Adrenal gland (tissue), 12 donors: ENCODE results near the gene FAM53B. TPM values are rescaled to one million over a fixed set of nuclear protein-coding genes. Genes with fewer than 3 reads are reported as not detected.
A peak's percentile ranks its signal among the peaks of the same experiment; 100 is the strongest.

Experiments
- DNase-seq, 7 donors: peaks; one replicate each; pipeline ENCODE4 v3.0.0-alpha.2; 2019 to 2020
- H3K27ac ChIP-seq, 5 donors: fragments of 200-600 bp; sonication (generic) in 4 of 5; 1 replicate in 3 of 5; 2 replicates in 2 of 5; pipeline versions ENCODE4 v1.5.1 to v1.8.0; 2016 to 2020; ENCODE audit warnings: mild to moderate bottlenecking in 1 of 5
- H3K27me3 ChIP-seq: fragments of 200-600 bp; 2 replicates; pipeline ENCODE4 v1.8.0; 2021
- H3K36me3 ChIP-seq, 2 donors: fragments of 200-600 bp; replicated peaks in 1 of 2; 1 replicate in 1 of 2; 2 replicates in 1 of 2; pipeline versions ENCODE4 v1.5.1 to v1.8.0; 2018 to 2022
- H3K4me1 ChIP-seq, 2 donors: fragments of 200-600 bp; replicated peaks in 1 of 2; 1 replicate in 1 of 2; 2 replicates in 1 of 2; pipeline versions ENCODE4 v1.5.1 to v1.8.0; 2018 to 2021
- H3K4me3 ChIP-seq, 4 donors: fragments of 200-600 bp; sonication (generic) in 3 of 4; one replicate each; pipeline ENCODE4 v1.5.1; 2016 to 2018
- H3K9me3 ChIP-seq, 3 donors: fragments of 200-600 bp; sonication (generic) in 1 of 3; replicated peaks in 1 of 3; 1 replicate in 2 of 3; 2 replicates in 1 of 3; pipeline versions ENCODE4 v1.5.1 to v1.8.0; 2016 to 2021
- POLR2A ChIP-seq, 2 donors: fragments of 450-650 bp; IDR thresholded peaks; one replicate each; pipeline ENCODE4 v1.6.1; 2017; ENCODE audit warnings: antibody characterized with exemption in 2 of 2, mild to moderate bottlenecking in 2 of 2, moderate library complexity in 1 of 2
- WGBS, 4 donors: extraction: QIAGEN DNeasy Blood & Tissue Kit in 2 of 4; methylation state at CpG; one replicate each; pipeline versions ENCODE4 v1.1.5 to v1.1.7; 2013 to 2017; 5-methylcytosine and 5-hydroxymethylcytosine counted together
- intact Hi-C, 2 donors: fragments of 100-400 bp; cut with DNase I; formaldehyde crosslinking; loops; one replicate each; pipeline versions ENCODE4 v1.14.1 to v1.15.0; 2022 to 2023
- polyA plus RNA-seq, 3 donors: library from polyadenylated mRNA; stranded (reverse); fragments of 200-250 nt in 2 of 3; fragments of 350-450 nt in 1 of 3; fragmentation: Illumina TruSeq in 1 of 3; extraction: RNeasy Lipid Tissue Mini Kit (QIAGEN cat#74804) in 1 of 3; gene quantifications; one replicate each; pipeline ENCODE4 v1.2.3, GENCODE V29; 2013 to 2014
- total RNA-seq, 9 donors: library from RNA; depleted of rRNA in 4 of 9; stranded (reverse); fragments of >200 nt in 4 of 9; fragments of 120-200 nt in 1 of 9; fragmentation: NEBNext Ultra II Directional in 1 of 9; extraction: Animal tissue kit (Norgen Biotek cat#: 25700) in 1 of 9; gene quantifications; one replicate each; pipeline versions ENCODE4 v1.1.0 to v1.2.4, GENCODE V29; 2013 to 2023
- TF ChIP-seq, protein P1 (sequence below), 6 experiments: fragments of 450-650 bp in 4 of 6; fragments of 200-600 bp in 2 of 6; sonication (generic) in 1 of 6; IDR thresholded peaks; 1 replicate in 5 of 6; 2 replicates in 1 of 6; pipeline versions ENCODE4 v1.5.1 to v1.8.0; 2016 to 2021; ENCODE audit warnings: antibody characterized with exemption in 6 of 6, mild to moderate bottlenecking in 2 of 6, moderate library complexity in 1 of 6
- donor health status: healthy with polysubstance abuse.
- donor health status: Bipolar disorder and iron deficiency.
- donor health status: DM: yes; HTN: yes; CAD: no.
- donor health status: DM: no; HTN: no; CAD: no.
- donor health status: DM: no; HTN: no; CAD: no.
- donor health status: DM: yes; HTN: yes; CAD: no.

Gene FAM53B
- total and polyA plus RNA-seq, 12 donors = 15.1 to 90.9 (median 65.5) TPM

DNA sequence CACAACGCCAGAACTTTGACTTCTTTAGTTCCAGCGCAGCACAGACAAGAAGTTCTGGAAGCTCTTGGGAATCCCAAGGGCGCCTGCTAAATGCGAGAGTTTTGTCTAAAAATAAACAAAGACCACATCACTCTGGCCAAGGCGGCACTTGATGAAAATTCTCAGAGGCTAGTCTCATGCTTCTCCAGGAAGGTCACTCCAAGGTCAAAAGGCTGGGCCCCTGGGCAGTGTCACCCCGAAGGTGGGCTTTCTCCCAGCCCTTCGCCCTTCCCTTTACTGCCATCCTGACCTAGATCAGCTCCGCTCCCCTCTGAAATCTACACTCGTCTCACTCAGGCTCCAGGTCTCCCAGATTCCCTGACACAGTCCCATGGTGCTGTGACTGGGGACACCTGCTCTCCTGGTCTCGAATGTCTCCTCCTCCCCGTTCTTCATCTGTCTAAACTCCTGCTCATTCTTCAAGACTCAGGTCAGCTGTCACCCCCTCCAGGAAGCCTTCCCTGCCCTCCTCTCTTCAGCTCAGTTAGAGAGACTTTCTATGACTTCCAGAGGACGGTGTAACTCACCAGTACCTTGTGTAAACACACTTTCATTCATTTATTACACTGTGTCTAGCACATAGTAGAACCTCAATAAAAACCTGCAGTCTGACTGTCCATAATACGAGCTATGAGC, 10.5 kb downstream of the FAM53B start:
- Histone ChIP-seq H3K27me3 (no peaks in the 10 kb centered on the region), H3K4me1 (peaks cover 79 to 98% of the 10 kb centered on the region in 2 donors), H3K27ac (peak overlapping the region; percentile 62 to 95 (median 82)), H3K4me3 (no peak overlapping the region), H3K36me3 (no peaks in the 10 kb centered on the region), H3K9me3 (no peaks in the 10 kb centered on the region)
- 47 to 48% (median 47%) methylated on average over 13 of the region's 13 CpGs for WGBS, 4 donors
- intact Hi-C loops = loop anchor here in 1 of 2 donors (10.0 kb wide), 1 partner anchor 89 kb away; no protein-coding TSS in a partner anchor
- peak in 2 of 7 donors; percentile 39 to 49 for DNase-seq
- TF ChIP-seq, protein P1, sequence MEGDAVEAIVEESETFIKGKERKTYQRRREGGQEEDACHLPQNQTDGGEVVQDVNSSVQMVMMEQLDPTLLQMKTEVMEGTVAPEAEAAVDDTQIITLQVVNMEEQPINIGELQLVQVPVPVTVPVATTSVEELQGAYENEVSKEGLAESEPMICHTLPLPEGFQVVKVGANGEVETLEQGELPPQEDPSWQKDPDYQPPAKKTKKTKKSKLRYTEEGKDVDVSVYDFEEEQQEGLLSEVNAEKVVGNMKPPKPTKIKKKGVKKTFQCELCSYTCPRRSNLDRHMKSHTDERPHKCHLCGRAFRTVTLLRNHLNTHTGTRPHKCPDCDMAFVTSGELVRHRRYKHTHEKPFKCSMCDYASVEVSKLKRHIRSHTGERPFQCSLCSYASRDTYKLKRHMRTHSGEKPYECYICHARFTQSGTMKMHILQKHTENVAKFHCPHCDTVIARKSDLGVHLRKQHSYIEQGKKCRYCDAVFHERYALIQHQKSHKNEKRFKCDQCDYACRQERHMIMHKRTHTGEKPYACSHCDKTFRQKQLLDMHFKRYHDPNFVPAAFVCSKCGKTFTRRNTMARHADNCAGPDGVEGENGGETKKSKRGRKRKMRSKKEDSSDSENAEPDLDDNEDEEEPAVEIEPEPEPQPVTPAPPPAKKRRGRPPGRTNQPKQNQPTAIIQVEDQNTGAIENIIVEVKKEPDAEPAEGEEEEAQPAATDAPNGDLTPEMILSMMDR (IDR thresholded peaks at IDR 0.05) = no peak
- TF ChIP-seq POLR2A (IDR thresholded peaks at IDR 0.05) = no peak

DNA sequence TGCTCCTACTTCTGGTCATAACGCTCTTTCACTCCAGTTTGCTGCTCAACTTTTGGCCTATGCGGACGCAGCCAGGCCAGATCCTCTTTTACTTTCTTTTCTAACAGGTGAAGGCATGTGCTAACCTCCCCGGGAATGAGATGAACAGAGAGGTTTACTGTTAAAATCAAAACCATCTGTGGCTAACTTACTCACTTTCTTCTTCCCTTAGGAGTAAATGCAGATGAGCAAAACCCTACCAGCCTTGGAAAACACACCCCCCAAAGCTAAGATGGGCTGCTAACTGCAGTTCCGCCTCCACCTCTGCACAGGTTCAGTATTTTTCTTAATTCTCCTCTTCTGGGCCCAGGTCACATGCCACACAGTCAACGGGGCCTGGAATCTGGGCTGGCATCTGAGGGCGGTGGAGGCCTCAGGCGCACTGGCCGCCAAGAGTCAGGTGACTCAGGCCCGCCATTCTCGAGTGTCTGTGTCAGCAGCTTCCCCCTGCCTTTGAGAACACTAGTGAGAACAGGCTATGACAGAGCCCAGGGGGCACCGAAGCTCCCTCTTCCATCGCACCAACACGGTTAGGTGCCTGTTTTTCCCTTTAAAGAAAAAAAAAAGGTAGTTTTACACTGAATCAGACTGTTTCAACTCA, 11.1 kb downstream of the FAM53B start:
- DNase-seq = peak; percentile 78 to 92 (median 88)
- Histone ChIP-seq H3K4me1 (peaks cover 79 to 98% of the 10 kb centered on the region in 2 donors), H3K4me3 (no peak overlapping the region), H3K27ac (peak overlapping the region; percentile 62 to 95 (median 82)), H3K9me3 (no peaks in the 10 kb centered on the region), H3K36me3 (no peaks in the 10 kb centered on the region), H3K27me3 (no peaks in the 10 kb centered on the region)
- peak in 1 of 2 donors; percentile 54 for TF ChIP-seq POLR2A (IDR thresholded peaks at IDR 0.05)
- TF ChIP-seq, protein P1 (IDR thresholded peaks at IDR 0.05) = no peak
- WGBS, 4 donors = 41 to 48% (median 45%) methylated on average over 11 to 14 of the region's 14 CpGs
- intact Hi-C loops = loop anchor here in 1 of 2 donors (10.0 kb wide), 1 partner anchor 88 kb away; no protein-coding TSS in a partner anchor

DNA sequence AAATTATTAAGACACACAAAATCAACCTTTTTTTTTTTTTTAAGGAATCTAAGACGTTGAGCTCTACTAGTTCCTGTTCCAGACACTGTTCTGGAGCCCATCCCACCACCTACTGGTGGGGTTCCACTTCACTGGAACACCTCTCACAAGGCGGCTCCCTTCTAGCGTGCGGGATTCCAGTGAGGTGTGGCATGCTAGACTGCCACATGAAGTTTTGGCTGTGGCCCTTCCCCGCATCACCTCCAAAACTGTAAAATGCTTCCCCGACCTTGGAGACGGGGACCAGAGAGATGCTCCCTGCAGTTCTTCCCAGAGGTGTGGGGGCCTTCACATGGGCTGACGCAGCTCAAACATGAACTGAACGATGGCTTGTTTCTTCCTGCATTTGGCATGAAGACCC, 12.6 kb downstream of the FAM53B start:
- Histone ChIP-seq H3K4me1 (peaks cover 75 to 98% of the 10 kb centered on the region in 2 donors), H3K36me3 (no peaks in the 10 kb centered on the region), H3K9me3 (no peaks in the 10 kb centered on the region), H3K27me3 (no peaks in the 10 kb centered on the region), H3K4me3 (no peak overlapping the region), H3K27ac (peak overlapping the region in 3 of 5 donors; percentile 82 to 95 (median 91))
- 86 to 92% (median 90%) methylated on average over 9 of the region's 9 CpGs for WGBS, 4 donors
- peak in 3 of 7 donors; percentile 4 to 39 (median 19) for DNase-seq
- intact Hi-C loops = loop anchor here in 1 of 2 donors (10.0 kb wide), 1 partner anchor 87 kb away; no protein-coding TSS in a partner anchor
- TF ChIP-seq, protein P1 (IDR thresholded peaks at IDR 0.05) = no peak
- TF ChIP-seq POLR2A (IDR thresholded peaks at IDR 0.05) = no peak

DNA sequence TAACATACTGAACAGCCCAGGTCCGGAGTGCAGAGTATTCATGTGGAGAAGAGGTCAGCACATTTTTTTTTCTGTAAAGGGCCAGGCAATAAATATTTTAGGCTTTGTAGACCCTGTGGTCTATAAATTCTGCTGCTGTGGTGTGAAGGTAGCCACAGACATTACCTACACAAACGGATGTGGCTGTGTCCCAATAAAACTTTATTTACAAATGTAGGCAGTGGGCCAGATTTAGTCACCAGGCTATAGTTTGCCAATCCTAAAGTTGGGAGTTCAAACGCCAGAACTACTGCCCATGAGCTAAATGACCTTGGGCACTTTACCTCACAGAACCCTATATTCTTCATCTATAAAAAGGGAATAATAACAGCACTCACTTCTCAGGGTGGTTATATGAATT, 13.4 kb downstream of the FAM53B start:
- H3K4me3 ChIP-seq = no peak overlapping the region
- H3K4me1 ChIP-seq = peaks cover 70 to 98% of the 10 kb centered on the region in 2 donors
- TF ChIP-seq, protein P1 (IDR thresholded peaks at IDR 0.05) = no peak
- TF ChIP-seq POLR2A (IDR thresholded peaks at IDR 0.05) = no peak
- no peaks in the 10 kb centered on the region for H3K9me3 ChIP-seq
- peak overlapping the region in 2 of 5 donors; percentile 81 to 82 for H3K27ac ChIP-seq
- intact Hi-C loops = loop anchor here in 1 of 2 donors (10.0 kb wide), 1 partner anchor 86 kb away; no protein-coding TSS in a partner anchor
- no peaks in the 10 kb centered on the region for H3K27me3 ChIP-seq
- H3K36me3 ChIP-seq = no peaks in the 10 kb centered on the region
- DNase-seq = peak in 2 of 7 donors; percentile 15 to 33
- WGBS, 4 donors = 66 to 78% (median 76%) methylated on average over 3 of the region's 3 CpGs
